Measurements from ENCODE around the gene KCNAB2.

Gene KCNAB2

DNA sequence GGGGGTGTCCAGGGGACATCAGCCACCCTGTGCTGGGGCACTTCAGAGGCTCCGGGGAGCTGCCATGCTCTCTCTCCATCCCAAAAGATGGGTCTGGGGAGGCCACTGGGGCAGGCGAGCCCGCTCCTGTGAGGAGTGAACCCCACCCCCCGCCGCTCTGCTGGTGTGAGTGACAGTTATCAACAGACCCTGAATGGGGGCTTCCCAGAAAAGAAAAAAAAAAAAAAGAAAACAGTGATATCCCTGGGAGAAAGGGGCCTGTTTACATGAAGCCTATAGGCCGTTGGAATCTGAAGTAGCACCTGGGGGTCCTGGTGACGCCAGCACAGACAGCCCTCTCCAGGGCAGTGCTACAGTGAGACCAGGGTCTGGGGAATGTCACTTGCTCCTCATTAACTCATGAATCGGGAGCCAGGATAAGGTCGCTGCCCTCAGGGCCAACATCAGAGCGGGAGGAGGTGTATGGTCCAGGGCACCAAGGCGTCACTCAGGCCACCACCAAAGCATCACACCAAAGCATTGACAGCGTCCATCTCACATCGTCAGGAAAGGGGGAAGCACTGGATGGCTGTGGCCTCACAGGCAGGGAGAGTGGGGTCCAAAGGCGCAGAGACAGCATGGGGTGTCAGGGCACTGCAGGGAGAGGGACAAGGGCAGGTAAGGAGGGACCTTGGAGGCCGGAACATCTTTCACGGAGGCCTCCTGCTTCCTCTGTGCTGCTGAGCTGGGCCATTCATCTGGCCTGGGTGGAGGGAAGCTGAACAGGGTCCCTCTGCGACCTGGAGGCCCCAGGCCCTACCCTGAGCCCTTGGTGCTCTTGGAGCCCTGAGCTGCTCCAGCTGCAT is 45.0 kb upstream of the KCNAB2 start:
- TF ChIP-seq, protein P1, sequence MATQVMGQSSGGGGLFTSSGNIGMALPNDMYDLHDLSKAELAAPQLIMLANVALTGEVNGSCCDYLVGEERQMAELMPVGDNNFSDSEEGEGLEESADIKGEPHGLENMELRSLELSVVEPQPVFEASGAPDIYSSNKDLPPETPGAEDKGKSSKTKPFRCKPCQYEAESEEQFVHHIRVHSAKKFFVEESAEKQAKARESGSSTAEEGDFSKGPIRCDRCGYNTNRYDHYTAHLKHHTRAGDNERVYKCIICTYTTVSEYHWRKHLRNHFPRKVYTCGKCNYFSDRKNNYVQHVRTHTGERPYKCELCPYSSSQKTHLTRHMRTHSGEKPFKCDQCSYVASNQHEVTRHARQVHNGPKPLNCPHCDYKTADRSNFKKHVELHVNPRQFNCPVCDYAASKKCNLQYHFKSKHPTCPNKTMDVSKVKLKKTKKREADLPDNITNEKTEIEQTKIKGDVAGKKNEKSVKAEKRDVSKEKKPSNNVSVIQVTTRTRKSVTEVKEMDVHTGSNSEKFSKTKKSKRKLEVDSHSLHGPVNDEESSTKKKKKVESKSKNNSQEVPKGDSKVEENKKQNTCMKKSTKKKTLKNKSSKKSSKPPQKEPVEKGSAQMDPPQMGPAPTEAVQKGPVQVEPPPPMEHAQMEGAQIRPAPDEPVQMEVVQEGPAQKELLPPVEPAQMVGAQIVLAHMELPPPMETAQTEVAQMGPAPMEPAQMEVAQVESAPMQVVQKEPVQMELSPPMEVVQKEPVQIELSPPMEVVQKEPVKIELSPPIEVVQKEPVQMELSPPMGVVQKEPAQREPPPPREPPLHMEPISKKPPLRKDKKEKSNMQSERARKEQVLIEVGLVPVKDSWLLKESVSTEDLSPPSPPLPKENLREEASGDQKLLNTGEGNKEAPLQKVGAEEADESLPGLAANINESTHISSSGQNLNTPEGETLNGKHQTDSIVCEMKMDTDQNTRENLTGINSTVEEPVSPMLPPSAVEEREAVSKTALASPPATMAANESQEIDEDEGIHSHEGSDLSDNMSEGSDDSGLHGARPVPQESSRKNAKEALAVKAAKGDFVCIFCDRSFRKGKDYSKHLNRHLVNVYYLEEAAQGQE (IDR thresholded peaks at IDR 0.05; ENCODE audit: insufficient replicate concordance, low read depth), result no peak
- TF ChIP-seq CTCF (IDR thresholded peaks at IDR 0.05; ENCODE audit: insufficient read depth, low read length), result no peak
- TF ChIP-seq SPI1 (IDR thresholded peaks at IDR 0.05; ENCODE audit: borderline replicate concordance, low read depth), result no peak
- Histone ChIP-seq H3K27ac (replicated peaks) (no peak overlapping the region), H3K4me3 (replicated peaks; ENCODE audit: insufficient read depth, low read length) (no peak overlapping the region), H3K27me3 (ENCODE audit: insufficient read depth, poor library complexity, severe bottlenecking) (no peaks in the 10 kb centered on the region)
- DNase-seq (ENCODE audit: low read depth in 1 of 2, low spot score in 1 of 2), result no peak

DNA sequence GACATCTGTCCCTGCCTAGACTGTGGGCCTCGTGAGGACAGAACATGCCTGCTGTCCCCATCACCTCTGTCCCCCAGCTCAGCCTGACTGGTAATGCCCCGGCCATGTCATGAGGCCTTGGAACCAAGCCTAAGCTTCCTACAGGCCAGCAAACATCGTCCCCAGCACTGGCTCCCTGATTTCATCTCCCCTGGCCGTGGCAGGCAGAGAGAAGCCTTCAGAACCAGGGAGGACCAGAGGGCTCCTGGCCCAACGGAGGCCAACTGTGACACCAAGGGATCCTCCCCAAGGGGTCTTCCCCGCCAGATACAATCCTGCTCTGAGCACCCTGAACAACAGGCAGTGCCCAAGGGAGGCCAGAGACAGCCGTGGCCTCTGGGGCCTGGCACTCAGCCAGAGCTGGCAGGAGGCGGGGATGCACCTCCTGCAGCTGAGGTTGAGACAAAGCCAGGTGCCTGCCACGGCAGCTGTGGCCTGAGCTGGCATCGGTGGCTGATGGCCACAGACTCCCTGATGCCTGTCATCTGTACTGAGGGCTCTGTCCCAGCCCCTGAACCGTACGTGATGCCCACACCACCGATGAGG is 43.6 kb upstream of the KCNAB2 start:
- TF ChIP-seq POLR2AphosphoS5 (IDR thresholded peaks at IDR 0.05; ENCODE audit: low read depth) (no peak), SPI1 (IDR thresholded peaks at IDR 0.05; ENCODE audit: borderline replicate concordance, low read depth) (no peak), CTCF (IDR thresholded peaks at IDR 0.05; ENCODE audit: insufficient read depth, low read length) (no peak), GABPA (IDR thresholded peaks at IDR 0.05; ENCODE audit: low read depth) (no peak)
- TF ChIP-seq, protein P1 (IDR thresholded peaks at IDR 0.05; ENCODE audit: insufficient replicate concordance, low read depth), result no peak
- Histone ChIP-seq H3K27me3 (ENCODE audit: insufficient read depth, poor library complexity, severe bottlenecking) (no peaks in the 10 kb centered on the region), H3K4me3 (replicated peaks; ENCODE audit: insufficient read depth, low read length) (no peak overlapping the region), H3K27ac (replicated peaks) (no peak overlapping the region)
- DNase-seq (ENCODE audit: low read depth in 1 of 2, low spot score in 1 of 2), result no peak

DNA sequence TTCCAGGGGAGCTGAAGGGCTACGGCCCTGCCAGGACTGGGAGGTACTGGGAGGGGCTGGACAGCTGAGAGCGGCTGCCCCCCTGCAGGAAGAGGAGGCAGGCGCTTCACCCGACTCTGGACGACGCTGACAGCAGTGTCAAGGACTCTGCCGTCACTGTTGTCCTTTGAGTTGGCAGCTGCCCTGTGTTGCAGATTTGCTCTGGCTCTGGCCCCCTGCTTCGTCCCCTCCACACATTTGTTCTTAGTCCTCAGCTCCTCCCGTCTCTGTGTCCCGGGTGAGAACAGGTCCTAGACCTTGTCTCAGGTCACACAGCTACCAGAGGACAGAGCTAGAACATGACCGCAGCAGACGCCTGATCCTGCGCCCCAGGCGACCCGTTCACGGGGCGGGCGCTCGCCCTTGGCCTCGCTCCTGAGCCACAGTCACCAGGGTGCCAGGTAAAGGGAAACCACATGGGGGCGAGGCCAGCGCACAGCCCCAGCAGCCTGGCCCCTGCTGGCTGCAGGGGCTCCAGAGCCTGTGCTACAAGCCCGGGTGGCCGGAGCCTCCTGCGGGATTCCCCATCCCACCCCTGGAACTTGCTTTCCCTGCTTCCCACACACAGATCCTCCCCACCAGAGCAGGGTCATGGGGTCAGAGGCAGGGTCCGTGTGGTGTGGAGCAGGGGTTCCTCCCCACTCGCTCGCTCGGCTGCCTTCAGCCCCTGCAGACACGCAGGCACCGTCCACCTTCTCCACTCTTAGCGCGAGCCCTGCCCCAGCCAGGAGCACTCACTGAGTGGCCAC is 42.8 kb upstream of the KCNAB2 start:
- TF ChIP-seq POLR2AphosphoS5 (IDR thresholded peaks at IDR 0.05; ENCODE audit: low read depth), result no peak
- TF ChIP-seq GABPA (IDR thresholded peaks at IDR 0.05; ENCODE audit: low read depth), result no peak
- TF ChIP-seq SPI1 (IDR thresholded peaks at IDR 0.05; ENCODE audit: borderline replicate concordance, low read depth), result no peak
- TF ChIP-seq, protein P1 (IDR thresholded peaks at IDR 0.05; ENCODE audit: insufficient replicate concordance, low read depth), result no peak
- TF ChIP-seq CTCF (IDR thresholded peaks at IDR 0.05; ENCODE audit: insufficient read depth, low read length), result no peak
- DNase-seq (ENCODE audit: low read depth in 1 of 2, low spot score in 1 of 2), result no peak
- no peaks in the 10 kb centered on the region for H3K27me3 ChIP-seq (ENCODE audit: insufficient read depth, poor library complexity, severe bottlenecking)
- H3K4me3 ChIP-seq (replicated peaks; ENCODE audit: insufficient read depth, low read length), result no peak overlapping the region
- H3K27ac ChIP-seq (replicated peaks), result no peak overlapping the region

Measured in HL-60 (cell line).